Stimulated activated CD8-positive, alpha-beta memory T cell treated with anti-CD3 and anti-CD28 coated beads, Interleukin-7, amount 100 ng/mL, for 4 hours (primary cell): ENCODE data around the gene ZNF181.
A peak's percentile ranks its signal among the peaks of the same experiment; 100 is the strongest.

Experiments
- DNase-seq, 2 donors: peaks; one replicate each; pipeline ENCODE4 v3.0.0-alpha.2; 2020; ENCODE audit warnings: low read depth in 2 of 2

The ZNF181 gene

DNA sequence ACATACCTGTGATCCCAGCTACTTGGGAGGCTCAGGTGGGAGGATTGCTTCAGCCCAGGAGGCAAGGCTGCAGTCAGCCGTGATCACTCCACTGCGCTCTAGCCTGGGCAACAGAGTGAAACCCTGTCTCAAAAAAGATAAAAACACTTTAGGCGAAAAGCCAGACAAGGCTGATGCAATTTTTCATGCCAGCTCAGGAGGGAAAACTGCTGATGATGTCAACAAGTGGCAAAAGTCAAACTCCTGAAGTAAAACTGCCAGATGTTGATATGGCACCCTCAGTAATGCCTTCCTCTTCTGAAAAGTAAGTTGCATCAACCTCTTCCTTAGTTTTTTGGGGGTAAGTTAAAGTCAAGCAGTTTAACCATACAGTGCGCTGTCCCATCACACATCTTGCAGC lies 23.4 kb downstream of the ZNF181 start:
- no peak for DNase-seq

DNA sequence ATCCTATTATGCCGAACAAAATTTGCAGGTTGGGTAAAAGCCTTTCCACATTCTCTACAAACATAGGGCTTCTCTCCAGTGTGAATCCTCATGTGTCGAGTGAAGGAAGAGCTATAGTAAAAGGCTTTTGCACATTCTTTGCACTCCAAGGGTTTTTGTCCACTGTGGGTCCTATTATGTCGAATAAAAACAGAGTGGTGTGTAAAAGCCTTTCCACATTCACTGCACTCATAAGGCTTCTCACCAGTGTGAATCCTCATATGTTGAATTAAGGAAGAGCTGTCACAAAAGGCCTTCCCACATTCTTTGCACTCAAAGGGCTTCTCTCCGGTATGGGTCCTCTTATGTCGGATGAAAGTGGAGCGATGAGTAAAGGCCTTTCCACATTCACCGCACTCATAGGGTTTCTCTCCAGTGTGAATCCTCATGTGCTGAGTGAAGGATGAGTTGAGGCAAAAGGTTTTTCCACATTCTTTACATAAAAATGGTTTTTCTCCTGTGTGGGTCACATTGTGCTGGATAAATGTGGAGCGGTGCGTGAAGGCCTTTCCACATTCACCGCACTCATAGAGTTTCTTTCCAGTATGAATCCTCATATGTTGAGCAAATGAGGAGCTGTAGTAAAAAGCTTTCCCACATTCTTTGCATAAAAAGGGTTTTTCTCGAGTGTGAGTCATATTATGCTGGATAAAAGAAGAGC lies 25.3 kb downstream of the ZNF181 start:
- DNase-seq, result no peak

DNA sequence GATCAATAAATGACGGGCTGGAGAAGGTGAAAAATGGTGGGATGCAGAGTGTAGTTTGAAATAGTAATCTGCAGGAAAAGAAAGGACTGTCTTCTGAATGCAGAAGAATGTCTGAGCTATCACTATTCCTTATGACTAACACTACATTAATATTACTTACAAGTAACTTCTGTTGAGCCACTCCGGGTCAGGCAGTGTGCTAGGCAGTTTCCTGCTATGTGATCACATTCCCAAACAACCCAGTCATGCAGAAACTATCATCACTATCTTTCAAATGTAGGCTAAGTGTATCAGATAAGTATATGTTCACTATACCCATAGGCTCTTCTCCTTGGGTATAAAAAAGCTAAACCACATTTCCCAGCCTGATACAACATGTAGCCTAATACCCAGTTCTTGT lies 32.3 kb downstream of the ZNF181 start:
- DNase-seq, result no peak

DNA sequence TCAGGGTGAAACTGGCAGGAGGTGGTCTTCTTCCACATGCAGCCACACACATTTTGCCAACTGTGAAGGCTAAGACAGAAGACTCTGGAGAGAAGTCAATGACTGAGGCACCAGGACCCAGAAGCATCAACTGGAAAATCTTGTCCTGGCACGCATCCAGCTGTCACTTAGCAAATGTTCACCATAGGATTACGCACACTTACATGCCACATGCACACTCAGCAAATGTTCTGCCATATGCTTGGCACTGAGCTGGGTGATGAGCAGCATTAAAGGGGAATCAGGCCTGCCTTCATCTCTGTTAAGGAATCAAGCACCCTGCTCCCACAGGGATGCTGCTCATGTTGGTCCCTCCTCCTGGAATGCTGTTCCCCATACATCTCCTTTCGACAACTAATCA lies 33.9 kb downstream of the ZNF181 start:
- DNase-seq, result no peak

DNA sequence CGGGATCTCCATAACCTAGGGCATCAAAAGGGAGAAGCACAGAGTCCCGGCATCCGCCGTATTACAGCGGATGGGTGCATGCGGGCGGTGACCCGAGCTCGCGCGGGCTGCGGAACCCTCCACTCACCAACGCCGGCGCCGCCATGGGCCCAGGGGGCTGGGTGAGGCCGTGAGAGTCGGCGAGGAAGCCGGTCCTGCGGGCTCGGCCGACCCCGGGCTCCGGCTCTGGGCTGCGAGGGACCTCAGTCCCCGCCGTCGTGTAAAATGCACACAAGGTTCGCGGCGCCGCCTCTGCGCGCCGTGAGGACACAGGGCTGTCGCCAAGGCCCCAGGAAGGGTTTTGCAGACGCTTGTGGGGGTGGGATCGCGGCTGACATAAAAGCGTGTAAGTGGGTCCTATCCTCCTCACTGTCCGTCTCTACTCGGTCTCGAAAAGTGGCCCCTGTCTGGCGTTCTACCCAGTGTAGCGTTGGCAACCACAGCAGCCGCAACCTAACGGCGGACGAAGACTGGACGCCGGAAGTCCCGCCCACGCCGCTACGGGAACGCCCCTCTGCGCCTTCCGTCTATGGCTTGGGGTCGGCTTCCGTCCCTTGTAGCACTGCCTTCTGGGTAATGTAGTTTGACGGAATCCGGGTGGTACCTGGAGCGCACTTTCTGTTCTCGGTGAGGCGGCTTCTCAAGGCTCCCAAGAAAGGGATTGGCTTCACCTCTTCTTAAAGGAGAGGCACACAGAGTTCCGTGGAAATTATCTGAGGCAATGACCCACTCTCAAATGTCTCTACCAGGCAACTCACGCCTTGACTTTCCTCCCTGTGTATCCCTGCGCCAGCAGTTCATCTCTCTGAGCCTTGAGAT lies 38.9 kb downstream of the ZNF181 start, which contains the start of gene ZNF599:
ZNF599 (minus strand) TSS at position 519 of the 858 bp plus-strand sequence; CDS start at position 145, 374 bp downstream.
- DNase-seq, result peak; percentile 78 to 87

DNA sequence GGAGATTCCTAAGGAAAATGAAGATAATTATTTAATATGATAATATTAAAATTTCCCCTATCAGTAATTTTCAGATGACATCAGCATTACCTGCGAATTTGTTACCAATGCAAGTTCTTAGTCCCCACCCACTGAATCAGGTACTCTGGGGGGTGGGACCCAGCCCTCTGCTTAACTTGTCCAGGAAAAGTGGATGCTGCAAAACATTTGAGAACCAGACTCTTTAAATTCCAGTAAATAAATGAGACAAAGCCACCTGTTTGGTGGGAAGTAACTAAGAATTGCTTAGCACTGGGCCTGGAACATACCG lies 39.5 kb downstream of the ZNF181 start:
- no peak for DNase-seq

DNA sequence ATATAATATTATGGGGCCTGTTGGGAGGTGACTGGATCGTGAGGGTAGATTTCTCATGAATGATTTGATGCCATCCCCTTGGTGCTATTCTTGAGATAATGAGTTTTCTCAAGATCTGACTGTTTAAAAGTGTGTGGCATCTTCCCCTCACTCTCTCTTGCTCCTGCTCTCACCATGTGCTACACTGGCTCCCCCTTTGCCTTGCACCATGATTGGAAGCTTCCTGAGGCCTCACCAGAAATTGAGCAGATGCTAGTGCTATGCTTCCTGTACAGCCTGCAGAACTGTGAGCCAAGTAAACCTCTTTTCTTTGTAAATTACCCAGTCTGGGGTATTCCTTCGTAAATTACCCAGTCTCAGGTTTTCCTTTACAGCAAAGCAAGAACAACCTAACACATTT lies 40.8 kb downstream of the ZNF181 start:
- no peak for DNase-seq

DNA sequence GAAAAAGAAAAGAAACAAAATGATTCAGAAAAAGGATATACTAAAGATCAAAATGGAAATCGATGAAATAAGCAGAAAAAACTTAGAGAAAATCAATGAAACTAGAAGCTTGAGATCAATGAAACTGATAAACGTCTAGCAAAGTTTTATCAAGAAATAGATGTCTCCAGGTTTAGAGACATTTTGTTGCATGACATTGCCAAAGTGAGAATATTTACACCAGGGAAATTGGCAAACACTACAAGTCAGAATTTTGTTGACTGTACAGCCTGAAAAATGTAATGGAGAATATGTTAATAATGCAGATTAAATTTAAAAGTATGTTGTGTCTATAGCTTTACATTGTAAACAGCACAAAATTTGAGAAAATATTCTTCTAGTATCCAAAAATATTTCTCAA lies 44.3 kb downstream of the ZNF181 start:
- DNase-seq, result no peak

DNA sequence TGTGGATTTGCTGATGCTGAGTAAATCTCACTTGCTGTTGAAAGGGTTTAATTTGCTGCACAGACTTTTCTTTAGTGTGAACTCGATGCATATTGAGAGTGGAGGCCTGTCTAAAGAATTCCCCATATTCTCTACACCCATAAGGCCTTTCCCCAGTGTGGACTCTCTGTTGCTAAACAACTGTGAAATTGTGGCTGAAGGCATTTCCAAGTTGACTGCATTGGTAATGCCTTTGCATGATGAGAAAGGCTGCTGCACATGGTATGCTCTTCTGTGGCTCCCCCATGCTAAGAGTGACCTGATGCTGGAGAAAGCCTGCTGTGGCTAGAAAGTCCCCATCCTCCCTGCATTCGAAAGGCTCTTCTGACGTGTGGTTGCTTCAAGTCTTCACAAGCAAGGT lies 45.6 kb downstream of the ZNF181 start:
- no peak for DNase-seq

DNA sequence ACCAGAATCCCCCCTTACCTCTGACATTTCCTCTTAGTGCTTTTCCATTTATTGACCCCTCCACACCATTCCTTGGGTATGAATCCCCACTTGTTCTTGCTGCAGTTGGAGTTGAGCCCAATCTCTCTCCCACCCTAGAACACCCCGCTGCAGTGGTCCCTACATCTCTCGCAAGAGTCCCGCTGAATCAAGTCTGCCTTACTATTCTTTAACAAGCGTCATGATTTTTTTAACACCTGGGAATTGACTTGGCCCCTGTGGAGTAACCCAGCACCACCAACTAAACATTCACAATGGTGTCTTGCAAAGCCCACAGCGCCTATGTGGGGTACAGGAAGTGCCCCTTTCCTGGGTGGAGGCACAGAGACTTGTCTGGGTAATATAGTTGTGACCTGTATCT lies 52.2 kb downstream of the ZNF181 start:
- no peak for DNase-seq

DNA sequence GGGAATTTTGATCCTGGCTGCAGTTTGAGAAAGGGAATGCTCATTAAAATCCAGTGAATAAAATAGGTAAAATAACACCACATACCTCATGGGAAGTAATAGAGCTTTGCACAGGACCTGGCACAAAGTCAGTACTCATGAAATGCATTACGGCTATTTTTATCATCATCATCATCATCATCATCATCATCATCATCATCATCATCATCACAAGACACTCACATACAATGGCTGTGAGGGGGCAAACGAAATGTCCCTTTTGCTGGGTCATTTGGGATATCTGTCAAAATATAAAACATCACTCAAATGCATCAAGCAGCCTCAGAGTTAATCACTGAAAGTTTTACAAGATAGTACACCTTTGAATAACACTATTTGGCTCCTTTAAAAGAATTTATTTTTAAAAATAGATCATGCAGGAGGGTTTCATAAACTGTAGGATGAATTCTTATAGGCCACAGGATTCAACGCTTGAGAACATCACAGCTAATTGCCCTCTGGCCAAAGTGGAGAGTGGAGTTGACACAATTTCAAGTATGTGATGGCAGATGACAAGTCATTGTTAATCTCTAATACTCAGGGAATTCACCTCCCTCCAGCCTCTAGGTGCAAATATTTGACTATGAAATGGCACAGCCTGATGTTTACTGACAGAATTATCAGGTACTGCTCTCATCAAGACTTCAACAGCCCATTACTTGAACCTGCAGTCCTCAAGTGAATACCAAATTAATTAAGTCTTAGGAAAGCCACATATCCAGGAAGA lies 53.2 kb downstream of the ZNF181 start:
- no peak for DNase-seq

DNA sequence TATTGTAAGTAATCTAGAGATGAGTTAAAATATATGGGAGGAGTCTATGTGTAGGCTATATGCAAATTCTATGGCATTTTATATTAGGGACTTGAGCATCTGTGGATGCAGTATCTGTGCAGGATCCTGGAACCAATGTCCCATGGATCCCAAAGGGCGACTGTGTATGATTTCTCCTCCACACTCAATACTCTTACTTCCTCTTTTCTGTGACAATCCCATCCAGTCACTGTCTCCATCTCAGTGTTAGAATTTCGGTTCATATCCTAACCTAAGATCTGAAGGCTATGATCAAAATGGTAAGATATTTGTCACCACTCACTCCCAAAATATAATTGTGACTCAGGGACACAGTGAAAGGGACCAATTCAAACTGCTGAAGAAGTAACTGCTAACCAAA lies 54.0 kb downstream of the ZNF181 start:
- no peak for DNase-seq

DNA sequence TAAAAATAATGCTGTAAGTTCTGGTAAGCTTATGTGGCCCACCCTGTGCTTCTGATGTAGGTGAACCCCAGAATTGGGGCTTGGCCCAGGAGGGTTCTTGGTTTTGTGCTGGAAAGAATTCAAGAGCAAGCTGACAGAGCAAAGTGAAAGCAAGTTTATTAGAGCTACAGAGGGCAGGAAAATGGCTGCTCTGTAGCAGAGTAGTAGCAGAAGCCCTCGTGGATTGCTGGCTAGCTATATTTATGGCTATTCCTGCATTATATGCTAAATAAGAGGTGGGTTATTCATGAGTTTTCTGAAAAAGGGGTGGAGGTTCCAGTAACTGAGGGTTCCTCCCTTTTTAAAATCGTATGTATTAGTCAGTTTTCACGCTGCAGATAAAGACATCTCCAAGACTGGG lies 59.5 kb downstream of the ZNF181 start:
- DNase-seq, result no peak

DNA sequence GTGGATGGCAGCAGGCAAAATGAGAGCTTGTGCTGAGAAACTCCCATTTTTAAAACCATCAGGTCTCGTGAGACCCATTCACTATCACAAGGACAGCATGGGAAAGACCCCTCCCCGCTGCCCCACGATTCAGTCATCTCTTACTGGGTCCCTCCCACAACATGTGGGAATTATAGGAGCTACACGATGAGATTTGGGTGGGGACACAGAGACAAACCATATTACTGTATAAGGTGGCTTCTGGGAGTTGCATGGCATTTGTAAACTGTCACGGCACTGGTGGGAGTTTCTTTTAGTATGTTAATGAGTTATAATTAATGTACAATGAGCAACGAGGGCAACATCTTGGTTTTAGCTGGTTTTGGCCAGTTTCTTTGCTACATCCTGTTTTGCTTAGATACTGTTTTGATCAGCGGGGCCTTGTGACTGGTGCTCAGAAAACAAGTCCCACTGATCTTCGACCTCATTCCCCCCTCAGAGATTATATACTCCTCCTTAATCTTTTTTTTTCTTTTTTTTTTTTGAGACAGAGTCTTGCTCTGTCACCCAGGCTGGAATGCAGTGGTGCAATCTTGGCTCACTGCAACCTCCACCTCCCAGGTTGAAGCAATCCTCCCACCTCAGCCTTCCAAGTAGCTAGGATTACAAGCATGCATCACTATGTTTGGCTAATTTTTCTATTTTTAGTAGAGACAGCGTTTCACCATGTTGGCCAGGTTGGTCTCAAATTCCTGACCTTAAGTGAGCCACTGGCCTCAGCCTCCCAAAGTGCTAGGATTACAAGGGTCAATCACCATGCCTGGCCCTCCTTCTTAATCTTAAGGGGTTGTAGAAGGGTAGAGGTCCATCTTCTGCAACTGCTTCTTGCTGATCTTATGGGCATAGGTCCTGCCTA lies 60.3 kb downstream of the ZNF181 start:
- DNase-seq, result no peak
